DMS53 (cell line): ENCODE results near the gene ARHGEF10L.
"Not testable (repeated sequence)": the region's sequence is repeated elsewhere in the genome, so short reads cannot be mapped to it uniquely, and the experiment has no call there.

Experiments
- DNase-seq: peaks from one replicate; lab custom pipeline; 2025; lab: John Stamatoyannopoulos, UW

ARHGEF10L gene

GRCh38 chr1:17612831-17613230, 73.3 kb downstream of the ARHGEF10L start:
- DNase-seq, result no peak

- no peak for DNase-seq
Observed at GRCh38 chr1:17614586-17614985, 75.1 kb downstream of the ARHGEF10L start.

- no peak for DNase-seq
Observed at GRCh38 chr1:17615157-17615556, 75.7 kb downstream of the ARHGEF10L start.

- no peak for DNase-seq
Observed at GRCh38 chr1:17615959-17616358, 76.5 kb downstream of the ARHGEF10L start.

GRCh38 chr1:17616731-17617279, 77.3 kb downstream of the ARHGEF10L start:
- no peak for DNase-seq

GRCh38 chr1:17617787-17618557, 78.5 kb downstream of the ARHGEF10L start:
- DNase-seq, result no peak

- no peak for DNase-seq
Observed at GRCh38 chr1:17618558-17619247, 79.2 kb downstream of the ARHGEF10L start.

GRCh38 chr1:17620448-17620847, 81.0 kb downstream of the ARHGEF10L start:
- peak; percentile 17 for DNase-seq

GRCh38 chr1:17621691-17622090, 82.2 kb downstream of the ARHGEF10L start:
- DNase-seq, result no peak

GRCh38 chr1:17622823-17623222, 83.3 kb downstream of the ARHGEF10L start:
- no peak for DNase-seq

GRCh38 chr1:17624611-17625233, 85.2 kb downstream of the ARHGEF10L start:
- DNase-seq, result no peak

- peak; percentile 19 for DNase-seq
Observed at GRCh38 chr1:17627239-17628052, 87.9 kb downstream of the ARHGEF10L start.

- DNase-seq, result not testable (repeated sequence)
Observed at GRCh38 chr1:17629046-17629445, 89.5 kb downstream of the ARHGEF10L start.

- peak; percentile 43 for DNase-seq
Observed at GRCh38 chr1:17629460-17629859, 90.0 kb downstream of the ARHGEF10L start.

GRCh38 chr1:17630048-17630830, 90.7 kb downstream of the ARHGEF10L start:
- DNase-seq, result no peak

GRCh38 chr1:17630986-17631385, 91.5 kb downstream of the ARHGEF10L start:
- no peak for DNase-seq

GRCh38 chr1:17631410-17631809, 91.9 kb downstream of the ARHGEF10L start:
- no peak for DNase-seq

GRCh38 chr1:17632106-17632505, 92.6 kb downstream of the ARHGEF10L start:
- DNase-seq, result no peak

- DNase-seq, result no peak
Observed at GRCh38 chr1:17632541-17633184, 93.2 kb downstream of the ARHGEF10L start.

GRCh38 chr1:17633654-17634053, 94.2 kb downstream of the ARHGEF10L start:
- DNase-seq, result no peak
